Measurements from ENCODE around the gene OTX2.

Gene OTX2

DNA sequence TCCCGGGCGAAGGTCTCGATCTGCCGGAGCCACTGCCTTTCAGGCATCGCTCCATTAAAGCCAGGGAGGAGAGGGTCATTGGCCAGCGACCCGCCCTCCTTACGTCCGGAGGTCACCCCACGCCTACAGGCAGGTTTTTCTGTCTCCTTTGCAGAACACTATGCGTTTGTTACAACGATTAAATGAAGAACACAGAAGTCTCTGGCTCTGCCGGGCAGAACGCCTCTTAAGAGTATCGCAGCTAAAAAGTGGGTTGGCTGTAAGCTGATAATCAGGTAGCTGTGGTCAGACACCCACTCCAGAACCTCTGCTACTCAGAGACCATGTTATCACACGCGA is 15.0 kb downstream of the OTX2 start:
- TF ChIP-seq GATA2 (IDR thresholded peaks at IDR 0.05; ENCODE audit: low read depth, low read length) = no peak
- no peak for TF ChIP-seq GATA3 (IDR thresholded peaks at IDR 0.05; ENCODE audit: low read depth, low read length)

DNA sequence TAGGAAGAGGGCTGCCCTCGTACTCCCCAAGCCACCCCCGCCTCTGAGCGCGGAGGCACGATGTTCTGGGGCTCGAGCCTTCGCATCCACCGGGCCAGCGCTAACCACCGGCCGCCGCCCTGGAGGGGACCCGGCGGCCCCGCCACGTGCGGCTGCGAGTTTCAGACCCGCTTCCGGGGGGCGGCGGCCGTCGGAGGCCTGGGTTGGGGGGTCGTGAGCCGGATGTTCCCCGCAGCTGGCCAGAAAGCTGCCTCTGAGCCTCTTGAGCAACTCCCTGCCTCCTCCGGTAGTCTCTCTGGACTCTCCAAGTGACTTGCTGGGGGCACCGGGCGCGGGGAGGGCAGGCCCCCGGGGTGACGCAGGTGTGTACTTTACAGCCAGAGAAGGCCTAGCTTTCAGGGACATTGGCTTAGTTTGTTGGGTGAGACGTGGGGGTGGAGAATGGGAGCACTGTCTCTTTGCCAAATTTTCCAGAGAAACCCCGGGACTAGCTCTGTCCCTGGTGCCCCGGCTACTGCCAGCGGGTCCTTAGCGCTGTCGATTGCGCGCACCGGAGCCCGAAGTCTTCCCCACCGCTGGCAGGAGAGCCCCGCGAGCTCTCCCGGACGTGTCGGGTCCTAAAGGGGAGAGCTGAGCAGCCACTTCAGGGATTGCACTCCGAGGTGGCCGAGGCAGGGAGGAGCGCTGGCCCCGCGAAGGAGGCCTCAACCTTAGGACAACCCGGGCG is 15.6 kb downstream of the OTX2 start:
- TF ChIP-seq GATA3 (IDR thresholded peaks at IDR 0.05; ENCODE audit: low read depth, low read length) = no peak
- TF ChIP-seq GATA2 (IDR thresholded peaks at IDR 0.05; ENCODE audit: low read depth, low read length) = no peak

- TF ChIP-seq GATA3 (IDR thresholded peaks at IDR 0.05; ENCODE audit: low read depth, low read length) (no peak), GATA2 (IDR thresholded peaks at IDR 0.05; ENCODE audit: low read depth, low read length) (no peak)
These were observed 16.2 kb downstream of the OTX2 start for GRCh38 chr14:56794088-56794556.

DNA sequence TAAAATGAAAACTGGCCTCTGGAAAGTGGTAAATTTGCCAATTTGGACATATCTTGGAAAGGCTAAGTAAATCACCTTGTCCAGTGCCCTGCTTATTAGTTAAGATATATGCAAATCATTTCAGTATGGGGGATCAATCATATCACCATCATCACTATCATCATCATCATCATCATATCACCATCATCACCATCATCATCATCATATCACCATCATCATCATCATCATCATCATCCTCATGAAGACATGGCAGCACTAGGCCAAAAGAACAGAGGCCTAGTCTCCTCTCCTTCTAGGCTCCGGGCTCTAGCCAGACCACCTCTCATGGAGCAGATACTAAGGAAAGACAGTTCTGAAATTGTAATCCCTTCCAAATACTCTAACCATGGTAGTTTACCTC is 20.3 kb downstream of the OTX2 start:
- TF ChIP-seq GATA2 (IDR thresholded peaks at IDR 0.05; ENCODE audit: low read depth, low read length) = no peak
- TF ChIP-seq GATA3 (IDR thresholded peaks at IDR 0.05; ENCODE audit: low read depth, low read length) = no peak

GRCh38 chr14:56787530-56787929 is 22.7 kb downstream of the OTX2 start:
- TF ChIP-seq GATA2 (IDR thresholded peaks at IDR 0.05; ENCODE audit: low read depth, low read length) (no peak), GATA3 (IDR thresholded peaks at IDR 0.05; ENCODE audit: low read depth, low read length) (no peak)

DNA sequence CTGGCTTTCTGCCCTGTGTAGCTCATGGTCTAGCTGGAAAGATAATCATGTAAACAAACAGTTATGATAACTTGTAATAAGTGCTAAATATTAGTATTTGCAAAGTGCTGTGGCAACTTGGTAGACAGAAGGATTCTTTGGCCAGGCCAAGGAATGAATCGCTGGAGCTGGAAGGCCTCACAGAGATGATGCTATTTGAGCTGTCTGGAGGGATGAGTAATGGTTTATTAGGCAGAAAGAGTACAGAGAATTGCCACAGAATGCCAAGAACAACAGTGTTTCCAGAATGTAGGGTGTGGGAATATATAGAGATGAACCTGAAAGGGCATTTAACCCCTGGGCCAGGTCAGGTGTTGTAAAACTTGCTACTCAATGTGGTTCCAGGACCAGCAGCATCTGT is 27.6 kb downstream of the OTX2 start:
- TF ChIP-seq GATA3 (IDR thresholded peaks at IDR 0.05; ENCODE audit: low read depth, low read length) (no peak), GATA2 (IDR thresholded peaks at IDR 0.05; ENCODE audit: low read depth, low read length) (no peak)

DNA sequence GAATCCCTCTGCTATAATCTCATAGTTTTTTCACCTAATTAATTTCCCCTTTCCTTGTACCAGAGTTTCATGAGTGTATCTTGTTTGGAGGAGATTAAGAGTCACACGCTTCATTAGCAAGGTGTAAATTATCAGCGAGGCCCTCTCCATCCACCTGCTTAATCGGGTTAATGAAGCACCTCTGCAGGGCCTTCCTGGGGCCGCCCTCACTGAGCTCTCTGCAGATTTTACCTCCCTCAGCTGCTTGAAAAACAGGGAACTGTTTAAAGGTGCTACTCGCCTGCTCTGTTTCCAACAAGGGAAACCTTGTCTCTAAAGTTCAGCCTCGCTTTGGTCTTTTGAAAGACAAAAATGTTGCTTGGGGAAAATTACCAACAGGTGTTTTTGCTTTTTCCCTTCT is 35.8 kb downstream of the OTX2 start:
- TF ChIP-seq GATA3 (IDR thresholded peaks at IDR 0.05; ENCODE audit: low read depth, low read length) = no peak
- TF ChIP-seq GATA2 (IDR thresholded peaks at IDR 0.05; ENCODE audit: low read depth, low read length) = no peak

DNA sequence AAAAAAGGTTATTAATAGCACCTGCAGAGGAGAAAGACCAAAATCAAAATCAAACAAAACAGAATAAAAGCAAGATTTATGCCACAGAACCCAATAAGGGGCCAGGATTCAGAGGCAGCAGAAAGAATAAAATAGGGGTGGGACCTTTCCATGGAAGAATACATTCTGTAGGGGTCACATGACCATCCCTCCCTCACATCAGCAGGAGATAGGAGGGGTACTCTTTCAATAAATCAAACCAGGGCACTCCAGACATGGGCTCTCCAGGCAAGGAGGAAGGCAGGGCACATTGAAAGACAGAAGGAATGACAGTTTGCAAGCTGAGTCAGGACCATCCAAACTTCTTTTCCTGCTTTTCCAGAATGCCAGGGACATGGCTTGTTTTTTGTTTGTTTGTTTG is 39.8 kb downstream of the OTX2 start:
- TF ChIP-seq GATA3 (IDR thresholded peaks at IDR 0.05; ENCODE audit: low read depth, low read length) = no peak
- TF ChIP-seq GATA2 (IDR thresholded peaks at IDR 0.05; ENCODE audit: low read depth, low read length) = no peak

GRCh38 chr14:56760164-56760914 is 49.9 kb downstream of the OTX2 start:
- TF ChIP-seq GATA2 (IDR thresholded peaks at IDR 0.05; ENCODE audit: low read depth, low read length) = no peak
- TF ChIP-seq GATA3 (IDR thresholded peaks at IDR 0.05; ENCODE audit: low read depth, low read length) = no peak

- TF ChIP-seq GATA2 (IDR thresholded peaks at IDR 0.05; ENCODE audit: low read depth, low read length) (no peak), GATA3 (IDR thresholded peaks at IDR 0.05; ENCODE audit: low read depth, low read length) (no peak)
These were observed 50.6 kb downstream of the OTX2 start for GRCh38 chr14:56759633-56760032.

DNA sequence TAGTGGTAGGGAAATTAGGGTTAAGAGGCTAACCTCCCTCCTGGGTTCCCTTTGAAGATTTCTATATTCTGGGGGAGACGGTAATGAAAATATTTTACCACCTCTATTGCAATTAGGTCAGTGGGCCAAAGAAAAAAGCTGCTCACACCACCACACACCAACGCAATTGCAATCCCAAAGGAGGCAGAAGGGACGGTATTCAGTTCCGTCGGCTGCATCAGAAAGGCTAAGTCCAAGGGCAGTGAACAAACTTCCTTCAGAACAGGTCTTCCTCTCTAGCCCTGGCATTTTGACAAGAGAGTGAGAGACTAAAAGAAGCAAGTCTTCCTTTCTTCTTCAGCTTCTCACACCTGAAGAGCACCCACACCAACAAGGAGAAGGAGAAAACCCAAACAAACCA is 51.2 kb downstream of the OTX2 start:
- TF ChIP-seq GATA2 (IDR thresholded peaks at IDR 0.05; ENCODE audit: low read depth, low read length) = no peak
- no peak for TF ChIP-seq GATA3 (IDR thresholded peaks at IDR 0.05; ENCODE audit: low read depth, low read length)

GRCh38 chr14:56754921-56755320 is 55.4 kb downstream of the OTX2 start:
- TF ChIP-seq GATA2 (IDR thresholded peaks at IDR 0.05; ENCODE audit: low read depth, low read length) (no peak), GATA3 (IDR thresholded peaks at IDR 0.05; ENCODE audit: low read depth, low read length) (no peak)

DNA sequence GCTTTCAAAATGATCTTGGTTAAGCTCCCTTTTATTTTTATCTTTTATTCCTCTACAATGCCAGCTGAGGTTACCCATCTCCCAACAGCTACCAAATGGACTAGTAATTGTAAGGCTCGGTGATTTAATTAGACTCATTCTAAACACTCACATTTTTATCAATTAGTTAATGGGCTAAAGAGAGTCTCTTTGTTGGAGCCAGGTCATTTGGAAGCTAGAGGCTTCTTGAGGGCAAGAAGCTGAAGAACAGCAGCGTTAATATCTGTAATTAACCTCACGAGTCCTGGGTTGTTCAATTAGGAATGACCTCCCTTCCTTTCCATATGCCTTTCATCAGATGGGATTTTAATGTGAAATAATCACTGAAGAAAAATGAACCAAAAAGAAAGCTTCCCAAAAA is 56.9 kb downstream of the OTX2 start:
- TF ChIP-seq GATA2 (IDR thresholded peaks at IDR 0.05; ENCODE audit: low read depth, low read length) (no peak), GATA3 (IDR thresholded peaks at IDR 0.05; ENCODE audit: low read depth, low read length) (no peak)

DNA sequence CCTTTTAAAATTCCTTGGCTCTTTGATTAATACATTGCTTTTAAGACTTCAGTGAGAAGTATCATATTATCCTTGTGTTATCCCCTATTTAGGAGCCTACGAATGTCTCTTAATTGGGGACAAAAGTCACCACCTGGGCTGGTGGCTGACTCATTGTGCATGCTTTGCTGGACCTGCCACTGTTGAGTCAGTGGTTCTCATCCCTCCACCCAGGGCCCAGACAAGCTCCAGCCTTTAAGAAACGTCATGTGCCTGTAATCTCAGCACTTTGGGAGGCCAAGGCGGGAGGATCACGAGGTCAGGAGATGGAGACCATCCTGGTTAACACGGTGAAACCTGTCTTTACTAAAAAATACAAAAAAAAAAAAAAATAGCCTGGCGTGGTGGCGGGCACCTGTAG is 57.9 kb downstream of the OTX2 start:
- TF ChIP-seq GATA2 (IDR thresholded peaks at IDR 0.05; ENCODE audit: low read depth, low read length) = no peak
- TF ChIP-seq GATA3 (IDR thresholded peaks at IDR 0.05; ENCODE audit: low read depth, low read length) = no peak

GRCh38 chr14:56751471-56751870 is 58.8 kb downstream of the OTX2 start:
- TF ChIP-seq GATA3 (IDR thresholded peaks at IDR 0.05; ENCODE audit: low read depth, low read length) (no peak), GATA2 (IDR thresholded peaks at IDR 0.05; ENCODE audit: low read depth, low read length) (no peak)
